Activated CD4-positive, CD25-positive, alpha-beta regulatory T cell treated with anti-CD3 and anti-CD28 coated beads, Interleukin-2, amount 50 U/mL, for 16 hours (primary cell): ENCODE data around the gene HAL.

Source experiments
- DNase-seq: peaks from one replicate; pipeline ENCODE4 v3.0.0-alpha.2; 2020; ENCODE audit warnings: low read depth, low spot score

Gene HAL

GRCh38 chr12:95942101-95942523, 54.0 kb downstream of the HAL start:
- DNase-seq: no peak

DNA sequence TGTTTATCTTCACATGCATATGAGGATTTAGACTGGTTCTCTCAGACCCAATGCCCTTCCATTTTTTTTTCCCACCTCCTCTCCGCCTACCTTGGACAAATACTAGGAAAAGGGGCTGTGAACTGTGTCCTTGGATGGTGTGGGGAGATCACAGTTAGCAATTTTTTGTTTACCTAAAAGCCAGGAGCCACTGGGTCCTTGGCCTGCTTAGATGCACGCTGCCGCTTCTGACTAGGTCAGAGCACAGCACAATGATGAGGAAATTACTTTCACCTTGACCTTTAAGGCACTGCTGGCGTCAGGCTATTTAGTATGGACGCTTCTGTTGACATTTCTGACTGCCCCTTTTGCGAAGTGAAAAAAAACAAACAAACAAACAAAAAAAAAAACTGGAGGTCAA, 55.6 kb downstream of the HAL start:
- DNase-seq: no peak
